ENCODE data around the gene IPMK. TPM values are rescaled to one million over a fixed set of nuclear protein-coding genes. Genes with fewer than 3 reads are reported as not detected.

Gene IPMK
- total and polyA plus RNA-seq, 9 donors, result 1.5 to 4.3 (median 2.8) TPM

- H3K4me1 ChIP-seq (ENCODE audit: insufficient read depth), result no peaks in the 10 kb centered on the region
- DNase-seq, result no peak
- no peaks in the 10 kb centered on the region for H3K27me3 ChIP-seq
- H3K36me3 ChIP-seq, result no peaks in the 10 kb centered on the region
- no peak overlapping the region for H3K27ac ChIP-seq
- no peak overlapping the region for H3K4me3 ChIP-seq
- TF ChIP-seq CTCF (IDR thresholded peaks at IDR 0.05) (no peak), EP300 (IDR thresholded peaks at IDR 0.05) (no peak), POLR2A (IDR thresholded peaks at IDR 0.05) (no peak)
- intact Hi-C loops (cut with DNase I), result loop anchor here in 3 of 4 donors (5.0 kb wide), 1 partner anchor 113 kb away; no protein-coding TSS in a partner anchor
- no peaks in the 10 kb centered on the region for H3K9me3 ChIP-seq
- 22 to 62% (median 29%) methylated on average over 1 of the region's 1 CpG for WGBS, 3 donors
Observed at GRCh38 chr10:58178811-58179210, 88.9 kb downstream of the IPMK start.

- Histone ChIP-seq H3K4me3 (no peak overlapping the region), H3K27ac (no peak overlapping the region), H3K9me3 (no peaks in the 10 kb centered on the region), H3K36me3 (no peaks in the 10 kb centered on the region), H3K4me1 (ENCODE audit: insufficient read depth) (no peaks in the 10 kb centered on the region), H3K27me3 (no peaks in the 10 kb centered on the region)
- DNase-seq, result no peak
- intact Hi-C loops (cut with DNase I), result loop anchor here in 3 of 4 donors (5.0 kb wide), 1 partner anchor 115 kb away; no protein-coding TSS in a partner anchor
- WGBS, 3 donors, result 19 to 30% (median 24%) methylated on average over 3 of the region's 3 CpGs
- no peak for TF ChIP-seq EP300 (IDR thresholded peaks at IDR 0.05)
- peak; percentile 9 to 51 (median 43) for TF ChIP-seq CTCF (IDR thresholded peaks at IDR 0.05)
- no peak for TF ChIP-seq POLR2A (IDR thresholded peaks at IDR 0.05)
Observed at GRCh38 chr10:58177362-58177947, 90.2 kb downstream of the IPMK start.

- H3K9me3 ChIP-seq, result no peaks in the 10 kb centered on the region
- 7 to 12% (median 8%) methylated on average over 2 of the region's 2 CpGs for WGBS, 3 donors
Observed at GRCh38 chr10:58175990-58176900, 91.4 kb downstream of the IPMK start.

More at GRCh38 chr10:58175990-58176900, 91.4 kb downstream of the IPMK start:
- no peak for TF ChIP-seq CTCF (IDR thresholded peaks at IDR 0.05)
- TF ChIP-seq EP300 (IDR thresholded peaks at IDR 0.05), result no peak
- TF ChIP-seq POLR2A (IDR thresholded peaks at IDR 0.05), result no peak
- intact Hi-C loops (cut with DNase I), result loop anchor here in 3 of 4 donors (5.0 kb wide), 1 partner anchor 116 kb away; no protein-coding TSS in a partner anchor
- H3K4me1 ChIP-seq (ENCODE audit: insufficient read depth), result no peaks in the 10 kb centered on the region
- DNase-seq, result no peak
- no peak overlapping the region for H3K27ac ChIP-seq
- no peaks in the 10 kb centered on the region for H3K36me3 ChIP-seq
- H3K4me3 ChIP-seq, result no peak overlapping the region
- no peaks in the 10 kb centered on the region for H3K27me3 ChIP-seq

Data from ovary (tissue), 9 donors.